Tibial nerve (tissue), 4 donors: ENCODE measurements around the gene HGS. TPM values are rescaled to one million over a fixed set of nuclear protein-coding genes. Genes with fewer than 3 reads are reported as not detected.

Experiments
- DNase-seq, 2 donors: peaks; one replicate each; pipeline ENCODE4 v3.0.0-alpha.2; 2019; ENCODE audit warnings: low spot score in 2 of 2
- H3K27ac ChIP-seq, 4 donors: fragments of 200-600 bp; sonication (generic) in 3 of 4; one replicate each; pipeline ENCODE4 v1.5.1; 2017 to 2019; ENCODE audit warnings: mild to moderate bottlenecking in 1 of 4
- H3K27me3 ChIP-seq, 2 donors: fragments of 200-600 bp; sonication (generic) in 1 of 2; one replicate each; pipeline versions ENCODE4 v1.5.1 to v1.6.0; 2017 to 2019
- H3K36me3 ChIP-seq, 3 donors: fragments of 200-600 bp; sonication (generic); one replicate each; pipeline ENCODE4 v1.5.1; 2018 to 2019
- H3K4me1 ChIP-seq, 4 donors: fragments of 200-600 bp; sonication (generic) in 3 of 4; one replicate each; pipeline ENCODE4 v1.5.1; 2017 to 2019
- H3K4me3 ChIP-seq, 4 donors: fragments of 200-600 bp; sonication (generic) in 3 of 4; one replicate each; pipeline ENCODE4 v1.5.1; 2017 to 2019; ENCODE audit warnings: mild to moderate bottlenecking in 1 of 4, moderate library complexity in 1 of 4
- H3K9me3 ChIP-seq, 4 donors: fragments of 200-600 bp; sonication (generic) in 3 of 4; one replicate each; pipeline ENCODE4 v1.5.1; 2017 to 2019
- CTCF ChIP-seq, 5 experiments: fragments of 200-600 bp in 3 of 5; fragments of 450-650 bp in 2 of 5; sonication (generic) in 3 of 5; IDR thresholded peaks; one replicate each; pipeline ENCODE4 v1.5.1; 2016 to 2019; ENCODE audit warnings: antibody characterized with exemption in 5 of 5, mild to moderate bottlenecking in 3 of 5, moderate library complexity in 2 of 5
- EP300 ChIP-seq, 2 donors: sonication (generic); formaldehyde crosslinking; IDR thresholded peaks; one replicate each; pipeline ENCODE4 v1.6.1; 2017; ENCODE audit warnings: antibody characterized with exemption in 2 of 2, mild to moderate bottlenecking in 1 of 2
- POLR2A ChIP-seq, 2 donors: fragments of 450-650 bp; IDR thresholded peaks; one replicate each; pipeline ENCODE4 v1.6.1; 2017; ENCODE audit warnings: antibody characterized with exemption in 2 of 2, mild to moderate bottlenecking in 2 of 2, moderate library complexity in 2 of 2
- WGBS, 2 donors: methylation state at CpG; one replicate each; pipeline ENCODE4 v1.1.5; 2018; 5-methylcytosine and 5-hydroxymethylcytosine counted together
- total RNA-seq, 4 donors: library from RNA; depleted of rRNA; stranded (reverse); fragments of >200 nt; gene quantifications; one replicate each; pipeline ENCODE4 v1.1.0, GENCODE V29; 2016

The HGS gene
- total RNA-seq, 4 donors from 2014 or later = 75.2 to 166 (median 104) TPM

DNA sequence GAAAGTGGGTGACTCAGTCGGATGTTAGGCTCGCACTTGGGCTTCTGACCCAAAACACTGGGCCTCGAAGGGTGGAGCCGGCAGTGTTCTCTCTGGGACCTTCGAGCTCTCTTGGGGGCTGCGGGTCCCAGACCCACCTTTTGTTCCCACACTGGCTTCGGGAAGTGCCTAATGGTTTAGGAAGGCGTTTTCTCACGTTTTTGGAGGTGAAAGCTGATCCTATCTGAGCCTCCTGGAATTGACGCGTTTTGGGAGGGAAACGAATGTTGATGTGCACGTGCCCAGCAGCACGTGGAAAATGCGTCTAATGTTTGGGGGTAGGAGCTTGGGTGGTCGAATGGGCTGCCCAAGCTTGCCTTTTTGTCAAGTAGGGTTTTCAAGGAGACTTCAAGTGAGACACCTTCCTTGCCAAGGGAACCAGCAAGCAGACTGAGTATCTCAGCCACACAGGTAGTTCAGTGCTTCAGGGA, 666 bp downstream of the HGS start:
- H3K4me1 ChIP-seq = peaks cover 0 to 42% (median 30%) of the 10 kb centered on the region in 4 donors
- no peak for DNase-seq
- H3K27me3 ChIP-seq = no peaks in the 10 kb centered on the region
- peak overlapping the region in 3 of 4 donors; percentile 25 to 92 (median 89) for H3K27ac ChIP-seq
- 0 to 3% methylated on average over 13 to 16 of the region's 16 CpGs for WGBS, 2 donors
- TF ChIP-seq CTCF (IDR thresholded peaks at IDR 0.05) (no peak), EP300 (IDR thresholded peaks at IDR 0.05) (no peak), POLR2A (IDR thresholded peaks at IDR 0.05) (no peak)
- no peaks in the 10 kb centered on the region for H3K9me3 ChIP-seq
- peak overlapping the region; percentile 80 to 99 (median 91) for H3K4me3 ChIP-seq
- peaks cover 0 to 58% (median 29%) of the 10 kb centered on the region in 3 donors for H3K36me3 ChIP-seq

DNA sequence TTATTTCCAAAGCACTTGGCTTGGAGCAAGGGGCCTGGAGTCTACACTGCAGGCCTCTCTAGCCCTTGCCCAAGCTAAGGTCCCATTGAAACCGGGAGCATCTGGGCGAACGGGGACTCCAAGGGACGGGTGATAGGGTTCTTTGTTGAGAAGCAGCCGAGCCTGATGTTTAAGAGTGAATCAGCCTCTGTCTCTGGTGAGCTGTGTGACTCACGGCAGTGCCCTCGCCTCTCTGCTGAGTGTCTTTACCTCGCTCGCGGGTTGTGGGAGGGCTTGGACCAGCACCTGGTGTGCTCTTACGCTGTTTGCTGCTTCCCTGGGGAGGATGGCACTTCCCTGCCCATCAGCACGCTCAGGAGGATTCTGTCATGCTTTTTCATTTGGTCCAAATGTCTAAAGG, 1.3 kb downstream of the HGS start:
- WGBS, 2 donors = 69 to 74% methylated on average over 12 of the region's 12 CpGs
- Histone ChIP-seq H3K4me1 (peaks cover 0 to 42% (median 30%) of the 10 kb centered on the region in 4 donors), H3K27me3 (no peaks in the 10 kb centered on the region), H3K36me3 (peaks cover 0 to 60% (median 29%) of the 10 kb centered on the region in 3 donors), H3K27ac (peak overlapping the region in 2 of 4 donors; percentile 89 to 92), H3K4me3 (peak overlapping the region; percentile 80 to 99 (median 91)), H3K9me3 (no peaks in the 10 kb centered on the region)
- DNase-seq = no peak
- TF ChIP-seq EP300 (IDR thresholded peaks at IDR 0.05) = no peak
- TF ChIP-seq CTCF (IDR thresholded peaks at IDR 0.05) = no peak
- TF ChIP-seq POLR2A (IDR thresholded peaks at IDR 0.05) = no peak

- WGBS, 2 donors = 84 to 89% methylated on average over 11 to 19 of the region's 20 CpGs
- Histone ChIP-seq H3K27ac (no peak overlapping the region), H3K9me3 (no peaks in the 10 kb centered on the region), H3K4me3 (no peak overlapping the region), H3K4me1 (peaks cover 0 to 40% (median 29%) of the 10 kb centered on the region in 4 donors), H3K36me3 (peaks cover 0 to 62% (median 33%) of the 10 kb centered on the region in 3 donors), H3K27me3 (no peaks in the 10 kb centered on the region)
- DNase-seq = no peak
- TF ChIP-seq CTCF (IDR thresholded peaks at IDR 0.05) (no peak), EP300 (IDR thresholded peaks at IDR 0.05) (no peak), POLR2A (IDR thresholded peaks at IDR 0.05) (no peak)
Observed at GRCh38 chr17:81686614-81687013, 2.8 kb downstream of the HGS start.

GRCh38 chr17:81687770-81688541, 4.1 kb downstream of the HGS start:
- WGBS, 2 donors = 92 to 95% methylated on average over 17 to 39 of the region's 41 CpGs
- no peak for TF ChIP-seq CTCF (IDR thresholded peaks at IDR 0.05)
- no peak for TF ChIP-seq POLR2A (IDR thresholded peaks at IDR 0.05)
- no peak for TF ChIP-seq EP300 (IDR thresholded peaks at IDR 0.05)
- H3K27me3 ChIP-seq = no peaks in the 10 kb centered on the region
- peaks cover 0 to 71% (median 39%) of the 10 kb centered on the region in 3 donors for H3K36me3 ChIP-seq
- peaks cover 0 to 27% (median 17%) of the 10 kb centered on the region in 4 donors for H3K4me1 ChIP-seq
- H3K27ac ChIP-seq = no peak overlapping the region
- no peaks in the 10 kb centered on the region for H3K9me3 ChIP-seq
- no peak for DNase-seq
- H3K4me3 ChIP-seq = no peak overlapping the region

- no peak for DNase-seq
- no peak overlapping the region for H3K27ac ChIP-seq
- H3K4me3 ChIP-seq = no peak overlapping the region
- H3K36me3 ChIP-seq = peaks cover 0 to 78% (median 41%) of the 10 kb centered on the region in 3 donors
- H3K4me1 ChIP-seq = peaks cover 0 to 24% (median 15%) of the 10 kb centered on the region in 4 donors
- H3K9me3 ChIP-seq = no peaks in the 10 kb centered on the region
- WGBS, 2 donors = 88 to 90% methylated on average over 14 of the region's 14 CpGs
- no peaks in the 10 kb centered on the region for H3K27me3 ChIP-seq
- no peak for TF ChIP-seq POLR2A (IDR thresholded peaks at IDR 0.05)
- TF ChIP-seq CTCF (IDR thresholded peaks at IDR 0.05) = no peak
- TF ChIP-seq EP300 (IDR thresholded peaks at IDR 0.05) = no peak
Observed at GRCh38 chr17:81688616-81689015, 4.8 kb downstream of the HGS start.
